GM12892 (cell line): ENCODE measurements around the gene MYOZ3.

Source experiments
- POLR2A ChIP-seq: IDR thresholded peaks from 2 replicates; pipeline ENCODE4 v1.6.1; 2011; ENCODE audit warnings: low read depth, low read length, control low read depth
- POLR2AphosphoS5 ChIP-seq: IDR thresholded peaks from 2 replicates; pipeline ENCODE4 v1.6.1; 2011; ENCODE audit warnings: low read depth, low read length, control low read depth

DNA sequence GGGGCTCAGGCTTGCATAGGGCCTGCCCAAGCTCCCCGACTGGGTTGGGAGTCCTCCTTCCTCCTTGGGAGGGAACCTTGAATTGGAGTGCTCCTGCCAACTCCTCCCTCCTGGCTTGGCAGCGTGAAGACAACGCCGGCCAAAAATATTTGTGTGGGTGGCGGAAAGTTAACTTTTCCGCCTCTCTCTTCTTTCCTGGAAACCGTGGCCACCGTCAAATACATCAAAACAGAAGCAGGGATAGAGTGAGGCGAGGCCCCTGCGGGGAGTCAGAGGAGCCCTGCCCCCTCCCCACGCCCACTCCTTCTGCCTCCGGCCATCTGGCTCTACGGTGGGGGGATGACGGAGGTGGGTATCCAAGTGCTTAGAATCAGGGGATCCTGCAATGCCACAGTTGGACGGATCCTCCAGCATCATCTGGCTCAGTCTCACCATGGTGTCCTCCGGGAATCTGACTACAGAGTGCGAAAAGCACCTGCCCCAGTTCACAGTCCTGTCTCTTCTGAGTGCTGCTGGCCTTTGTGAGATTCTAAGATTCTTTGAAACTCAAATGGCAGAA, 45.8 kb upstream of the MYOZ3 start:
- TF ChIP-seq POLR2AphosphoS5 (no peak), POLR2A (no peak)
